Activated B cell treated with CpG ODN at 0.5 μM for 24 hours (primary cell): ENCODE results near the gene KIAA1671. TPM values are rescaled to one million over a fixed set of nuclear protein-coding genes. Genes with fewer than 3 reads are reported as not detected.

Experiments used
- ATAC-seq: fragments of 200-7000 bp; cut with Tn5 transposase; one replicate; pipeline ENCODE4 v1.10.0; 2021; ENCODE audit warnings: low read depth, mild to moderate bottlenecking, moderate library complexity
- CTCF ChIA-PET: fragments of 350-600 bp; sonication (Branson Sonifier 250); formaldehyde crosslinking; loops from one replicate; lab custom pipeline; 2021; ENCODE audit warnings: antibody characterized with exemption; lab: Charles Lee
- POLR2A ChIA-PET: fragments of 350-600 bp; sonication (Branson Sonifier 250); formaldehyde crosslinking; loops from one replicate; lab custom pipeline; 2021; ENCODE audit warnings: antibody characterized with exemption; lab: Charles Lee
- DNase-seq: peaks from one replicate; pipeline ENCODE4 v3.0.0; 2022
- H3K27ac Mint-ChIP-seq: one replicate; pipeline ENCODE4 v1.8.0; 2020; ENCODE audit warnings: mixed read lengths
- H3K27me3 Mint-ChIP-seq: one replicate; pipeline ENCODE4 v1.8.0; 2021; ENCODE audit warnings: mixed read lengths
- H3K36me3 Mint-ChIP-seq: one replicate; pipeline ENCODE4 v1.8.0; 2021; ENCODE audit warnings: low read depth, mixed read lengths
- H3K4me1 Mint-ChIP-seq: one replicate; pipeline ENCODE4 v1.8.0; 2021; ENCODE audit warnings: mixed read lengths
- H3K4me3 Mint-ChIP-seq: one replicate; pipeline ENCODE4 v1.8.0; 2020; ENCODE audit warnings: mild to moderate bottlenecking, mixed read lengths
- H3K9me3 Mint-ChIP-seq: one replicate; pipeline ENCODE4 v1.8.0; 2020; ENCODE audit warnings: mixed read lengths
- CTCF ChIP-seq: fragments of 200-600 bp; IDR thresholded peaks from one replicate; pipeline ENCODE4 v1.8.0; 2022; ENCODE audit warnings: antibody characterized with exemption, mild to moderate bottlenecking
- intact Hi-C: fragments of 100-400 bp; cut with micrococcal nuclease; formaldehyde crosslinking; loops from one replicate; pipeline ENCODE4 v1.15.1; 2024
- total RNA-seq: library from RNA; stranded (reverse); gene quantifications from 2 replicates; pipeline ENCODE4 v1.2.3, GENCODE V29; 2022

KIAA1671 gene
- total RNA-seq, 1 donor from 2014 or later: 0.04 TPM

GRCh38 chr22:25100948-25101347, 148.4 kb downstream of the KIAA1671 start:
- no peak for TF ChIP-seq CTCF
- Mint-ChIP-seq H3K4me1 (no peaks in the 10 kb centered on the region), H3K36me3 (no peaks in the 10 kb centered on the region), H3K4me3 (no peak overlapping the region), H3K9me3 (no peaks in the 10 kb centered on the region), H3K27me3 (peaks cover 9% of the 10 kb centered on the region), H3K27ac (no peak overlapping the region)
- ATAC-seq: no peak
- no peak for DNase-seq
- ChIA-PET POLR2A (no interaction called here), CTCF (no interaction called here)
- intact Hi-C loops: no loop called here

- no peaks in the 10 kb centered on the region for H3K36me3 Mint-ChIP-seq
- peaks cover 14% of the 10 kb centered on the region for H3K27me3 Mint-ChIP-seq
- TF ChIP-seq CTCF: no peak
- no peak for DNase-seq
- no peak overlapping the region for H3K27ac Mint-ChIP-seq
- CTCF ChIA-PET: no interaction called here
- intact Hi-C loops: no loop called here
- no peaks in the 10 kb centered on the region for H3K4me1 Mint-ChIP-seq
- POLR2A ChIA-PET: no interaction called here
- H3K9me3 Mint-ChIP-seq: no peaks in the 10 kb centered on the region
- no peak for ATAC-seq
- H3K4me3 Mint-ChIP-seq: no peak overlapping the region
These were observed 149.0 kb downstream of the KIAA1671 start for GRCh38 chr22:25101501-25101900.

- ChIA-PET POLR2A (no interaction called here), CTCF (no interaction called here)
- ATAC-seq (no peak), DNase-seq (no peak)
- intact Hi-C loops: no loop called here
- Mint-ChIP-seq H3K27me3 (peaks cover 14% of the 10 kb centered on the region), H3K4me1 (no peaks in the 10 kb centered on the region), H3K36me3 (no peaks in the 10 kb centered on the region), H3K27ac (no peak overlapping the region), H3K9me3 (no peaks in the 10 kb centered on the region), H3K4me3 (no peak overlapping the region)
- TF ChIP-seq CTCF: no peak
These were observed 149.5 kb downstream of the KIAA1671 start for GRCh38 chr22:25101986-25102385.

- TF ChIP-seq CTCF: no peak
- H3K27ac Mint-ChIP-seq: no peak overlapping the region
These were observed 150.2 kb downstream of the KIAA1671 start for GRCh38 chr22:25102722-25103121.

GRCh38 chr22:25104367-25104766, 151.9 kb downstream of the KIAA1671 start:
- DNase-seq (no peak), ATAC-seq (no peak)
- intact Hi-C loops: no loop called here
- ChIA-PET CTCF (interaction anchor here (0.7 kb wide), 1 partner anchor 47 kb away, joined by 4 read pairs; no protein-coding TSS in a partner anchor), POLR2A (no interaction called here)
- no peak for TF ChIP-seq CTCF
- Mint-ChIP-seq H3K27ac (no peak overlapping the region), H3K27me3 (peaks cover 24% of the 10 kb centered on the region), H3K4me1 (no peaks in the 10 kb centered on the region), H3K9me3 (no peaks in the 10 kb centered on the region), H3K4me3 (no peak overlapping the region), H3K36me3 (no peaks in the 10 kb centered on the region)

More at GRCh38 chr22:25102722-25103121, 150.2 kb downstream of the KIAA1671 start:
- DNase-seq: no peak
- ATAC-seq: no peak
- CTCF ChIA-PET: no interaction called here
- H3K27me3 Mint-ChIP-seq: peaks cover 14% of the 10 kb centered on the region
- intact Hi-C loops: no loop called here
- no peaks in the 10 kb centered on the region for H3K4me1 Mint-ChIP-seq
- H3K36me3 Mint-ChIP-seq: no peaks in the 10 kb centered on the region
- POLR2A ChIA-PET: no interaction called here
- no peak overlapping the region for H3K4me3 Mint-ChIP-seq
- H3K9me3 Mint-ChIP-seq: no peaks in the 10 kb centered on the region
